ENCODE results near the gene PADI1.

- TF ChIP-seq POLR2A (IDR thresholded peaks at IDR 0.05; ENCODE audit: low read length) (no peak), GATA1 (IDR thresholded peaks at IDR 0.05; ENCODE audit: low read depth, low read length) (no peak)
Observed at GRCh38 chr1:17239420-17239819, 34.5 kb downstream of the PADI1 start.

Data from erythroblast (primary cell).